Activated CD4-positive, alpha-beta T cell treated with anti-CD3 and anti-CD28 coated beads for 36 hours (primary cell): ENCODE data around the gene GPRIN2. TPM values are rescaled to one million over a fixed set of nuclear protein-coding genes. Genes with fewer than 3 reads are reported as not detected.

Experiments used
- ATAC-seq: fragments of 200-7000 bp; cut with Tn5 transposase; one replicate; pipeline ENCODE4 v1.10.0; 2021; ENCODE audit warnings: mild to moderate bottlenecking, moderate library complexity
- CTCF ChIA-PET: fragments of 350-600 bp; sonication (Branson Sonifier 250); formaldehyde crosslinking; loops from one replicate; lab custom pipeline; 2021; ENCODE audit warnings: antibody characterized with exemption; lab: Charles Lee
- POLR2A ChIA-PET: fragments of 350-600 bp; sonication (Branson Sonifier 250); formaldehyde crosslinking; loops from one replicate; lab custom pipeline; 2021; ENCODE audit warnings: antibody characterized with exemption, inconsistent platforms; lab: Charles Lee
- DNase-seq: peaks from one replicate; pipeline ENCODE4 v3.0.0-alpha.2; 2020
- H3K27ac Mint-ChIP-seq: one replicate; pipeline ENCODE4 v1.8.0; 2021; ENCODE audit warnings: mixed read lengths
- H3K27me3 Mint-ChIP-seq: one replicate; pipeline ENCODE4 v1.8.0; 2021; ENCODE audit warnings: mixed read lengths
- H3K36me3 Mint-ChIP-seq: one replicate; pipeline ENCODE4 v1.8.0; 2021; ENCODE audit warnings: low read depth, mixed read lengths
- H3K4me1 Mint-ChIP-seq: one replicate; pipeline ENCODE4 v1.8.0; 2021; ENCODE audit warnings: mixed read lengths
- H3K4me3 Mint-ChIP-seq: one replicate; pipeline ENCODE4 v1.8.0; 2021; ENCODE audit warnings: mild to moderate bottlenecking, moderate library complexity, mixed read lengths
- H3K9me3 Mint-ChIP-seq: one replicate; pipeline ENCODE4 v1.8.0; 2021; ENCODE audit warnings: low read depth, mixed read lengths
- intact Hi-C, 2 experiments: fragments of 100-400 bp; cut with DNase I in 1 of 2; cut with micrococcal nuclease in 1 of 2; formaldehyde crosslinking; loops; one replicate each; pipeline versions ENCODE4 v1.14.2 to v1.15.1; 2022 to 2024; cut with DNase I, micrococcal nuclease
- total RNA-seq, 2 experiments: library from RNA; stranded (reverse); gene quantifications; one replicate each; pipeline ENCODE4 v1.2.3, GENCODE V29; 2021

GPRIN2 gene
- total RNA-seq, 2 experiments from 2014 or later: not detected

DNA sequence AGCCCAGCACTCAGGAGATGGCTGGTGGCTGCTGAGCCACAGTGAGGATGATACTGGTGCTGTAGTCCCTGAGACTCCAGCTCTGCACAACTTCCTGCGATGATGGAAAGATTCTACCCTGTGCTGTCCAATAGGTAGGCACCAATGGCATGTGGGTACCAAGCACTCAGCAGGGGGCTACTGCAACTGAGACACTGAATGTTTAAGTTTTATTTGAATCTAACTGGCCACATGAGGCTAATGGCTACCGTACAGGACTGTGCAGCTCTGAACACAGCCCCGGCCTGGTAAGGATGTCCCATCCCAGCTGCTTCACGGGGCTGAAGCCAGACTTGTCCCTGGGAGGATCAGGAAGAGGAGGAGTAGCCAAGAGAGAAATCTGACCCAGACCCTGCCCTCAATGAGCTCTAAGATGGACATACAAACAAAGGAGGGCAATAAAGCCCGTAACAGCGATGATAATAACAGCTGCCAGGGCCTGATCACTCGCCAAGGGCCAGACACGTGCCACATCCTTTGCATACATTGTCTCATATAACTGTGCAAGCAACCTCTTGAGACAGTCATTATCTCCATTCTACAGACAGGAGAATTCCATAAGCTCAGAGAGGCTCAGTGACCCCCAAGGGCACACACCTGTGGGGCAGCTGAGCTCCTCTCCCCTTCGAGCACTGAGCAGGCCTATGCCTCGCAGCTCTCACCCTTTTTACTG, 3.8 kb downstream of the GPRIN2 start:
- CTCF ChIA-PET: interaction anchor here (0.5 to 0.7 kb wide), 3 partner anchors 32 to 1651 kb away, joined by 3 to 4 read pairs (median 3); no protein-coding TSS in a partner anchor
- intact Hi-C loops: no loop called here

DNA sequence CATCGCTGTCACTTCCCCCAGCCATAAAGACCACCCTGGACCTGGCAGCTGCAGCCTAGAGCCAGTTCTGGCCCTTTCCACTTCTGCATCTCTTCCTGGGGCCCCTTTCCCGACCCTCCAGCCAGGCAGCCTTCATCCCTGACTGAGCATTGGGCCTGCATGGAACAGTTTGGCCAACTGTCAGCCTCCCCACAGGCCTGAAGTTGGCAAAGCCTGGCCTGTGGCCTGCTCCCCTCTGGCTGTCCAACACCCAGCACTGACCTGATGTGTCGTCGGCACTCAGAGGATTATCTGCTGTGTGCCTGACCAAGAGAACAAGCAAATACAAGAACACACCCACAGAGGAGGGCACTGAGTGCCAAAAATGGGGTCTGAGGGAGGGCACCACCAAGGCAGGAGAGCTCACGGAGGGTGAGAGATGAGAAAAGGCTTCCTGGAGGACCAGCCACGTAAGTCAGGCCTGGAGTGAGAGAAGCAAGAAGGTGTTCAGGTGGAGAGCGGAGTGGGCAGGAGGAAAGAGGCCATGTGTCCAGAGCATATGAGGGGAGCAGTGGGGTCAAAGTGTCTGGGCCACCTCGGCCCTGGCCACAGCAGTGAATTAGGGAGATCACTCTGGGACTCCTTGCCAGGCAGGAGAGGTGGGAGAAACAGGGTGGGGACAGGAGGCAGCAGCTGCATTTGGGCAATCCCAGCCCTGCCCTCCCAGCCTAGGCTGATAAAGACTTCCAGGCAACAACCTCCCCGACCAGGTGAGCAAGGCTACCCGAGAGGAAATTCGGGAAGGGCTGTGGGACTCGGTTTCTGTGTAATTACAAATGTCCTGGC, 4.5 kb downstream of the GPRIN2 start:
- ChIA-PET CTCF (interaction anchor here (0.5 to 1.4 kb wide), 2 partner anchors 31 to 324 kb away, joined by 3 read pairs; no protein-coding TSS in a partner anchor), POLR2A (no interaction called here)
- Mint-ChIP-seq H3K27ac (no peak overlapping the region), H3K9me3 (no peaks in the 10 kb centered on the region), H3K27me3 (peaks cover 6% of the 10 kb centered on the region), H3K4me3 (no peak overlapping the region), H3K36me3 (no peaks in the 10 kb centered on the region), H3K4me1 (peaks cover 4% of the 10 kb centered on the region)
- DNase-seq: no peak
- intact Hi-C loops: no loop called here
- ATAC-seq: no peak

More for the DNA sequence above, 3.8 kb downstream of the GPRIN2 start:
- DNase-seq (no peak), ATAC-seq (no peak)
- Mint-ChIP-seq H3K27me3 (peaks cover 6% of the 10 kb centered on the region), H3K4me3 (no peak overlapping the region), H3K9me3 (no peaks in the 10 kb centered on the region), H3K4me1 (peaks cover 6% of the 10 kb centered on the region), H3K27ac (no peak overlapping the region), H3K36me3 (no peaks in the 10 kb centered on the region)
- POLR2A ChIA-PET: no interaction called here

DNA sequence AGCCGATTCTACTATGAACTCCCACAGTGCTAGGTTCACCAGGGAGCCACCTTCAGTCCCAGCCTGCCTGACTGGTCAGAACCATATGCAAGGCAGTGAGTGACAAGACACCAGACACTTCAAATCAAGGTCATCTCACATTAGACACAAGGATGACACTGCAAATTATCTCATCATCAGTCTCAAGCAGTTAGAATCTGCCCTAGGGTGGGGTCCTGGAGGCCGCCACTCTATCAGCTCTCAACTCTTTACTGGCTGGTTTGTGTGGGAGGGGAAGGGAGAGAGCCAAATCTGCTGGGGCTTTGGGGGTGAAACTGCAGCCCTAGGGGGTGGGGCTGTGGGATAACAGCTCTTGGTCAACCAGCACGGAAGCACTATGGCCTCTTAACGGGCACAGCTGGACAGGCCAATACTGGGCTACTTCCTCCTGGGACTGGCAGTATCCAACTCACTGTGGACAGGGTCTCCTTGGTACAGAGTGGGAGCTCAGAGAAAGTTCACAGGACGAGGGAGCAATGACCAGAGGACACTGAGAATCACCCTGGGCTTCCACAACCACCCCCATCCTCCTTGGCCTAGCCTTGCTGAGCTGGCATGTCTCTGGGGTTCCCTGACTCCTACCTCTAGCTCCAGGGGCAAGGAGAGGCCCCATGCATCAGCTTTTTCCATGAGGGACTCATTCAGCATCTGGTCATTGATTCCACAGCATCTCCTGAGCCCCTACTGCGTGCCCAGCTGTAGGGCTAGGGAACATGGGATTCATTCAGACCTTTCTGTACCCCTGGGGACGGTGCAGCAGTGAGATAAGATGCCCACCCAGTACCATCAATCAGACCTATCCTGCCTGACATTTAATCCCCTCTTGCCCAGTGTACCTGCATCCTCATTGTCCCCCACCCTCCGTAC, 5.4 kb downstream of the GPRIN2 start:
- Mint-ChIP-seq H3K9me3 (no peaks in the 10 kb centered on the region), H3K4me3 (no peak overlapping the region), H3K27ac (no peak overlapping the region), H3K4me1 (peaks cover 3% of the 10 kb centered on the region), H3K36me3 (no peaks in the 10 kb centered on the region), H3K27me3 (peaks cover 4% of the 10 kb centered on the region)
- DNase-seq (no peak), ATAC-seq (no peak)
- CTCF ChIA-PET: interaction anchor here (1.4 kb wide), 1 partner anchor 324 kb away, joined by 3 read pairs; no protein-coding TSS in a partner anchor
- POLR2A ChIA-PET: no interaction called here
- intact Hi-C loops: no loop called here

DNA sequence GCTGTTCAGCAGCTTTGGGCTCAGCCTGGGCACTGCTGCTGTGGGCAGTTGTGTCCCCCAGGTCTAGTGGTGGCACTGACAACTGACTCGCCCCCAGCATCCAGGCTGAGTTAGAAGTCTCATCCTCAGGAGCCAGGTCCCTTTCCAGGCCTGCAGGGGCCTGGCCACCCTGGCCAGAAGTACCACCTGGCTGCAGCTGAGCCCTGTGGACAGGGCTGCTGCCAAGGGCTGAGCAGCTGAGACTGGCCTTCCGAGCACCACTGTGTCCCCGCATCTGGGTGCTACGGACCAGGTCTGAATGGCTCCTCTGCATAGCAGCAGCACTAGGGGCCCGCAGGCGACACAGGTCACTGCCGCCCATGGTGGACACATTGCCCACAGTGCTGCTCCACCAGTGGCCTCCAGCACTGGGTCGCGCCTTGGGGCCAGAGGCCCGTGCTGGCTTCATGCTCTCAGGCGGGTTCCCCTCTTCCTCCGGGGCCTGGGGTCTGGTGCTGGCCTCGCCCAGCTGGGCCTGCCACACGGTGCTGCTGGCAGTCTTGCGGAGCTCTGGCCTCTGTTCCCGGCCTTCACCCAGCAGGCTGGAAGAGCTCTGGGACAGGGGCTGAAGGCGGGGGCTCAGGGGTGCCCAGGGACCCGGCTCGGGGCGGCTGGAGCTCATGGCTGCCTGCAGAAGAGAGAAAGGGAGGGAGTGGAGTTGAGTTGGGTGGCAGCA, 6.2 kb downstream of the GPRIN2 start:
- intact Hi-C loops: no loop called here
- H3K27ac Mint-ChIP-seq: no peak overlapping the region
- ATAC-seq: no peak
- H3K4me3 Mint-ChIP-seq: no peak overlapping the region
- no peak for DNase-seq
- H3K36me3 Mint-ChIP-seq: no peaks in the 10 kb centered on the region
- H3K4me1 Mint-ChIP-seq: no peaks in the 10 kb centered on the region
- no peaks in the 10 kb centered on the region for H3K27me3 Mint-ChIP-seq
- ChIA-PET POLR2A (no interaction called here), CTCF (interaction anchor here (1.4 kb wide), 1 partner anchor 323 kb away, joined by 3 read pairs; no protein-coding TSS in a partner anchor)
- no peaks in the 10 kb centered on the region for H3K9me3 Mint-ChIP-seq

DNA sequence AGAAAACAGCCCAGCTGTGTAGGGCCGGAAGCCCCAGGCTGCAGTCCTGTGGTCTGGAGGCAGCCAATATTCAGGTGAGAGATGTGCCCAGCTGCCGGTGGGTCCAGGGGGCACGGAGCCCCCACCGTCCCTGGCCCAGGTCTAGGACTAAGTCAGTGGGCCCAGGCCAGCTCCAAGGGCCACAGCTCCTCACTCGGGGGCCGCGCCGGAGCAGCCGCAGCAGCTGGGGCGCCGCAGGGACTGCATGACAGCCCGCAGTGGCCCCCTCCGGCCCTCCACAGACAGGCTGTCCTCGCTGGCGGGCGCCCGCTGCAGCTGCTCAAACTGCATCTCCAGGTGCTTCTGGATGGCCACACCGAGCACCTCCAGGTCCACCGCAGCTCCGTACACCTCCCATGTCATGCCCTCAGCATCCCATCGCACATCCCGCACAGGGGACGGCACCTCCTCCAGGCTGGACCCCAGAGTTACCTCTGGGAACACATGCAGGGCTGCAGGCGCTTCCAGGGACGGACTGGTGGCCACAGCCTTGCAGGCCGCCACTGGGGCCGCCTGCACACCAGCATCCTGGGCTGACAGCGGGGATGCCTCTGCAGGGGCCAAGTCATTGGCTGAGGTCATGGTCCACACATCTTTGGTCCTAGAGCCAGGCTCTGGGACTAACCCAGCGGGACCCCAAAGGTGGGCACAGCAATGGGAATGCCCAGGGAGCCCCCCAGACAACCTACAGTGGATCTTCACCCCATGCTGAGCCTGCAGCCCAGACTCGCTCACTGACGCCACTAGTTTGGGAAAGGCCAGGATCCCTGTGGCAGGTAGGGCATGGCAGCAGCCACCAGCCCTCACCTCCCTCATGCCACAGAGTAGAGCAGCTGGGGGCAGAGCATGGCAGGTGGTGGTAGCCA, 7.0 kb downstream of the GPRIN2 start:
- intact Hi-C loops: no loop called here
- H3K9me3 Mint-ChIP-seq: no peaks in the 10 kb centered on the region
- CTCF ChIA-PET: no interaction called here
- no peaks in the 10 kb centered on the region for H3K36me3 Mint-ChIP-seq
- no peaks in the 10 kb centered on the region for H3K27me3 Mint-ChIP-seq
- no peak overlapping the region for H3K27ac Mint-ChIP-seq
- no peak for DNase-seq
- H3K4me3 Mint-ChIP-seq: no peak overlapping the region
- POLR2A ChIA-PET: no interaction called here
- H3K4me1 Mint-ChIP-seq: no peaks in the 10 kb centered on the region
- ATAC-seq: no peak

DNA sequence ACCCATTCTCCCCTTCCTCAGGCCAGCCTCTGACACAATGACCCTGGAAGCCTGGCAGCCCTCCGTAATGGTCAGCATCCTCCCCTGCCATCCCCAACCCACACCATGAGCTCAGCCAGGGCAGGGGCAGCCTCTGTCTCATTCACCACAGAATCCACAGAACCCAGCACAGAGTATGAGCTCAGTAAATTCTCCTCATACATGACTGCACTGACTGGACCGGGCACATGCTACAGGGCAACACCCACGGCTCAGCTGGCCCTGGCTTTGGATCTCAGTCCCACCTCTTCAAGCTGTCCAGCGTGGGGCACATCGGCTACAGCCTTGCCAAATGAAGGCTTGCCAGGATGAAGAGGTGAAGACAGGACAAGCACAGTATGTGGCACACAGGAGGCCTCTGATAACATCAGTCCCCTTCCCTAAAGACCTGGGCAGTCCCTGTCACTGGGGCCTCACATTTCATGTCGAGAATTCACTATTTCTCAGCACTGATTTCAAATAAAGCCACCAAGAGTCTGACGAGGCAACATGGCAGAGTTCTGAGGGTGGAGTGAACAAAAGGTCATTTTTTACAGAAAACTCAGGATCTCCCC, 7.9 kb downstream of the GPRIN2 start:
- POLR2A ChIA-PET: no interaction called here
- DNase-seq: no peak
- ATAC-seq: no peak
- Mint-ChIP-seq H3K36me3 (no peaks in the 10 kb centered on the region), H3K9me3 (no peaks in the 10 kb centered on the region), H3K4me1 (no peaks in the 10 kb centered on the region), H3K27me3 (no peaks in the 10 kb centered on the region), H3K4me3 (no peak overlapping the region), H3K27ac (no peak overlapping the region)
- CTCF ChIA-PET: no interaction called here
- intact Hi-C loops: no loop called here

DNA sequence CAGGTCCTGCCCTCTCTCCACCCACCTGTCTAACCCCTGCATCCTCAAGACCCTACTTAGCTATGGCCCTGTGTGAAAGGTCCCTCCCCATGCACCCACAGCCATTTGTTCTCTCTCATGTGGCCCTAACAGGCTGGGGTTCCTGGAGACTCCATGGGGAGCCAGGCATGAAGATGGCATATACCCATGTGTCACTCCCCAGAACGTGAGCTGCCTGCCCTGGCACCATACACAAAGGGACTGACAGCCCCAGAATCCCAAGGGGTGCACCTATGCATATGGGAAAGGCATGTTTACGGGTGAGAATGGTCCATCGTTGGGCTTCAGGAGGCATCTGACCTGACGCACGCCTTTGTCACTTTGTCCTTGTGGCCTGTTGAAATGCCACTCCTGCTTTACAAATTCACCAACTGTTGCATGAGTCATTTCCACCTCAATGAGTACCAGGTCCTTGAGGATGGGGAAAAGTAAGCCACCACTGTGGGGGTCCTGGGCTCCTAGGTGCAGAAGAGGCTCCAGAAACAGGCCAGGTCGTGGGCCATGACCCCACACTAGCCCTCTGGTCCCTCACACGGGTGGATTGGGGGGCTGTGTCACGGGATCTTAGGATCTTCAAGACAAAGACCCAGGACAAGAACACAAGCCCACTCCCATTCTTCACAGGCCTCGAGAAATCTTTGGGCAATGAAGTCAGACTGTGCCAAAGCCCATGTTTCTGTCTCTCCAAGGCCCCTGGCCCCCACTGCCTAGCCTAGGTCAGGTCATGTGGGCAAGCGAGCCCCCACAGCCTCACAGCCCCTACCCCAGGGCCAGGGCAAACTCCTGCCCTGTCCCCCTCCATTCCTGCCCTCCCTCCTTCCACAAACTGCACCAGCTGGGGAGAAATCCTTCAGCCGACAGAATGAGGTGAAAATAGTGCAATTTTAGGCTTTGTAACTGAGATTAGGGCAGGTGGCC, 8.6 kb downstream of the GPRIN2 start:
- ChIA-PET POLR2A (no interaction called here), CTCF (no interaction called here)
- Mint-ChIP-seq H3K27me3 (peaks cover 6% of the 10 kb centered on the region), H3K4me1 (no peaks in the 10 kb centered on the region), H3K36me3 (no peaks in the 10 kb centered on the region), H3K4me3 (no peak overlapping the region), H3K27ac (no peak overlapping the region), H3K9me3 (no peaks in the 10 kb centered on the region)
- intact Hi-C loops: no loop called here
- no peak for ATAC-seq
- no peak for DNase-seq

DNA sequence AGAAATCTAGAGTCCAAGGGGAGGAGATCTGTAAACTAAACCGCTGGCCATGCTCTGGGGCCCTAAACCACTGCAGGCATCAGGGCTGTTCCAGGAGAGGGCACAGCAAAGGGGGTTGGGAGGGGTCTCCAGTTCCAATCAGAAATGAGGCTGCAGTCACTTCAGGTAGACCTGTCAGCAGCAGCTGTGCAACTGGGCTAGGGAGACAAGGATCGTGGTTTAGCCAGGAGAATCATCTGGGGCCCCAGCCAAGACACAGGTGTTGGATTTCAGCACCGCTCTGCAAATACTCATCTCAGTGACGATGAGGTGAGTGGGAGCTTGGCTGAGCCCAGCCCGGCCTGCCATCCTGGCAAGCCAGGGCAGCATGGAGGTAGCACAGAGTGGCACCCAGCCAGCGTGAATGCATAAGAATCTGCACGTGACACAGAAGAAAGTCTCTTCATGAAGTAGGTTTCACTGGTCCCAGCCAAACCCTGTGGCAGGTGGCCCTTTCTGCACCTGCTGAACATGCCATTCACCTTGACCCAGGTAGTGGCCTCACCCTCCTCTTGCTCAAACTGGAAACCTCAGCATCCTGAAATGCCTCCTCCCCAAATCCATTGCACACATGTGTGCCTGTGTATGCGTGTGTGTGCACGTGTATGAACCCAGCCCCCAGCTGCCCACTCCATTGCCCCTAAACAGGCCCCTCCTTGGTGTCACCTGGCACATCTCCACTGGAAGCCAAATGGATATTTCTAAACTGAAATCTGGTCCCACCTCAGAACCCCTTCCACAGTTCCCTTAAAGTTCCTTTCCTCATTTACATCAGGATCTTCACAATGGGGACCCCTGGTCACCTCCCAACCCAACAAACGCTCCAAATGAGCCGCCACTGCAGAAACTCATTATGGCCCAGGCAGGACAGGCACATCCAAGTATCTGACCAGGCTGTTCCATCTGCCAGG, 9.6 kb downstream of the GPRIN2 start:
- H3K4me3 Mint-ChIP-seq: no peak overlapping the region
- no peak overlapping the region for H3K27ac Mint-ChIP-seq
- H3K27me3 Mint-ChIP-seq: peaks cover 12% of the 10 kb centered on the region
- H3K4me1 Mint-ChIP-seq: no peaks in the 10 kb centered on the region
- ATAC-seq (no peak), DNase-seq (no peak)
- H3K36me3 Mint-ChIP-seq: no peaks in the 10 kb centered on the region
- intact Hi-C loops: no loop called here
- POLR2A ChIA-PET: no interaction called here
- H3K9me3 Mint-ChIP-seq: no peaks in the 10 kb centered on the region
- CTCF ChIA-PET: no interaction called here
